ENCODE measurements around the gene VTI1A.
A peak's percentile ranks its signal among the peaks of the same experiment; 100 is the strongest.

VTI1A gene

GRCh38 chr10:112548535-112549276 lies 101.7 kb downstream of the VTI1A start:
- DNase-seq = no peak

GRCh38 chr10:112552593-112553110 lies 105.6 kb downstream of the VTI1A start:
- DNase-seq = no peak

GRCh38 chr10:112553315-112553714 lies 106.3 kb downstream of the VTI1A start:
- DNase-seq = no peak

GRCh38 chr10:112554263-112554662 lies 107.2 kb downstream of the VTI1A start:
- DNase-seq = no peak

- no peak for DNase-seq
These were observed 110.2 kb downstream of the VTI1A start for GRCh38 chr10:112557197-112557596.

GRCh38 chr10:112558476-112559142 lies 111.6 kb downstream of the VTI1A start:
- DNase-seq = no peak

GRCh38 chr10:112559349-112559748 lies 112.3 kb downstream of the VTI1A start:
- DNase-seq = no peak

- DNase-seq = no peak
These were observed 115.1 kb downstream of the VTI1A start for GRCh38 chr10:112562122-112562521.

GRCh38 chr10:112562809-112563663 lies 116.0 kb downstream of the VTI1A start:
- no peak for DNase-seq

GRCh38 chr10:112564337-112564736 lies 117.3 kb downstream of the VTI1A start:
- DNase-seq = no peak

GRCh38 chr10:112565434-112566053 lies 118.5 kb downstream of the VTI1A start:
- peak; percentile 46 for DNase-seq

- no peak for DNase-seq
These were observed 123.6 kb downstream of the VTI1A start for GRCh38 chr10:112570585-112570984.

- no peak for DNase-seq
These were observed 132.6 kb downstream of the VTI1A start for GRCh38 chr10:112579578-112579977.

GRCh38 chr10:112580267-112580666 lies 133.3 kb downstream of the VTI1A start:
- DNase-seq = no peak

GRCh38 chr10:112581921-112582320 lies 134.9 kb downstream of the VTI1A start:
- DNase-seq = no peak

GRCh38 chr10:112583236-112583939 lies 136.4 kb downstream of the VTI1A start:
- DNase-seq = no peak

- DNase-seq = no peak
These were observed 137.3 kb downstream of the VTI1A start for GRCh38 chr10:112584276-112584675.

- no peak for DNase-seq
These were observed 138.1 kb downstream of the VTI1A start for GRCh38 chr10:112585126-112585525.

GRCh38 chr10:112585960-112586359 lies 138.9 kb downstream of the VTI1A start:
- DNase-seq = no peak

- DNase-seq = no peak
These were observed 140.7 kb downstream of the VTI1A start for GRCh38 chr10:112587729-112588128.

- no peak for DNase-seq
These were observed 141.4 kb downstream of the VTI1A start for GRCh38 chr10:112588225-112588990.
